CD4-positive, alpha-beta T cell (primary cell): Measurements from ENCODE around the gene GPD1L. TPM values are rescaled to one million over a fixed set of nuclear protein-coding genes. Genes with fewer than 3 reads are reported as not detected.
"Not testable (repeated sequence)": the region's sequence is repeated elsewhere in the genome, so short reads cannot be mapped to it uniquely, and the experiment has no call there.

Experiments used
- ATAC-seq: fragments of 200-7000 bp; cut with Tn5 transposase; one replicate; pipeline ENCODE4 v1.10.0; 2022; ENCODE audit warnings: mild to moderate bottlenecking; ENCODE audit not compliant: poor library complexity
- CTCF ChIA-PET: fragments of 350-600 bp; sonication (Branson Sonifier 250); formaldehyde crosslinking; loops from one replicate; lab custom pipeline; 2021; ENCODE audit warnings: antibody characterized with exemption, inconsistent platforms; lab: Charles Lee
- POLR2A ChIA-PET: fragments of 350-600 bp; sonication (Branson Sonifier 250); formaldehyde crosslinking; loops from one replicate; lab custom pipeline; 2021; ENCODE audit warnings: antibody characterized with exemption, inconsistent platforms; lab: Charles Lee
- DNase-seq, 14 experiments: peaks; one replicate each; pipeline ENCODE4 v3.0.0-alpha.2; 2013 to 2020; ENCODE audit warnings: mixed read lengths in 2 of 14
- H3K27ac ChIP-seq, 2 donors: one replicate each; pipeline versions ENCODE4 v1.5.1 to v1.7.0; 2013; ENCODE audit warnings: low read length in 2 of 2, low read depth in 1 of 2, mild to moderate bottlenecking in 1 of 2
- H3K27me3 ChIP-seq, 2 experiments: 1 replicate in 1 of 2; 2 replicates in 1 of 2; pipeline versions ENCODE4 v1.6.1 to v1.7.0; 2013; ENCODE audit warnings: low read length in 2 of 2, control low read depth in 1 of 2, mild to moderate bottlenecking in 1 of 2, moderate library complexity in 1 of 2; ENCODE audit not compliant: insufficient read depth in 2 of 2, control insufficient read depth in 1 of 2
- H3K36me3 ChIP-seq: one replicate; pipeline ENCODE4 v1.6.1; 2013; ENCODE audit warnings: low read length, control low read depth; ENCODE audit not compliant: insufficient read depth
- H3K4me1 ChIP-seq: one replicate; pipeline ENCODE4 v1.6.1; 2013; ENCODE audit warnings: low read length, control low read depth; ENCODE audit not compliant: insufficient read depth
- H3K4me3 ChIP-seq: one replicate; pipeline ENCODE4 v1.5.1; 2013; ENCODE audit warnings: mild to moderate bottlenecking, low read length, moderate library complexity
- H3K9me3 ChIP-seq, 2 experiments: 1 replicate in 1 of 2; 2 replicates in 1 of 2; pipeline versions ENCODE4 v1.6.1 to v1.7.0; 2013; ENCODE audit warnings: low read length in 2 of 2, mild to moderate bottlenecking in 2 of 2, control low read depth in 1 of 2, moderate library complexity in 1 of 2; ENCODE audit not compliant: control insufficient read depth in 1 of 2, insufficient read depth in 1 of 2
- H3K27ac Mint-ChIP-seq: one replicate; pipeline ENCODE4 v1.8.0; 2020; ENCODE audit warnings: mixed read lengths
- H3K27me3 Mint-ChIP-seq: one replicate; pipeline ENCODE4 v1.8.0; 2021; ENCODE audit warnings: mixed read lengths
- H3K36me3 Mint-ChIP-seq: one replicate; pipeline ENCODE4 v1.8.0; 2021; ENCODE audit warnings: low read depth, mixed read lengths
- H3K4me1 Mint-ChIP-seq: one replicate; pipeline ENCODE4 v1.8.0; 2021; ENCODE audit warnings: low read depth, mixed read lengths
- H3K4me3 Mint-ChIP-seq: one replicate; pipeline ENCODE4 v1.8.0; 2020; ENCODE audit warnings: mild to moderate bottlenecking, mixed read lengths
- H3K9me3 Mint-ChIP-seq: one replicate; pipeline ENCODE4 v1.8.0; 2020; ENCODE audit warnings: mixed read lengths
- intact Hi-C, 2 experiments: fragments of 100-400 bp; cut with DNase I in 1 of 2; cut with micrococcal nuclease in 1 of 2; formaldehyde crosslinking; loops; one replicate each; pipeline versions ENCODE4 v1.15.1 to v1.9.0; 2023 to 2025; cut with DNase I, micrococcal nuclease
- total RNA-seq, 174 experiments: library from RNA in 2 of 174; stranded (reverse) in 2 of 174; gene quantifications; one replicate each; pipeline ENCODE4 v1.2.3 and lab custom pipeline; 2021 to 2026
- TF ChIP-seq, protein P1 (sequence below): fragments of 200-600 bp; IDR thresholded peaks from one replicate; pipeline ENCODE4 v1.8.0; 2022; ENCODE audit warnings: antibody characterized with exemption, mild to moderate bottlenecking

GPD1L gene
- total RNA-seq, 2 experiments from 2014 or later: 15.3 to 16.0 TPM

DNA sequence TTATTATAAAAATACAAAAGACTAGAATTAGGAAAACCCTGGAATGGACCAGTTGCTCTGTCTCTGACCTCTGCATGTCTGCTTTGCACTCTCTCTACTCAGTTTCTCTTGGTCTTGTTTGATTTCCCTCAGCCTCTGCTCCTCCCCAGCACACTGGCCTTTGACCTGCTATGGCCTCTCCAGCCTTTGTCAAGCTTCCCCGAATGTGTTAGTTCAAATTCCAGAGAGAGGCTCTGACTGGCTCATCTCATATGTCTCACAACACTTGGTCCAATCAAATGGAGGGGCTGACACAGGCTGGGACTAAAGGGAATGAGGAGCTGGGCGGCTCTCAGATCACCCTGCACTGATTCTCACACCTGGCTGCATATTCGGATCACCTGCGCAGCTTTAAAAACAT, 79.7 kb downstream of the GPD1L start:
- Histone ChIP-seq H3K9me3 (no peaks in the 10 kb centered on the region), H3K36me3 (no peaks in the 10 kb centered on the region), H3K27ac (no peak overlapping the region), H3K4me3 (no peak overlapping the region), H3K4me1 (no peaks in the 10 kb centered on the region), H3K27me3 (peaks cover 0 to 3% of the 10 kb centered on the region in 2 experiments)
- no peaks in the 10 kb centered on the region for H3K9me3 Mint-ChIP-seq
- no peak for ATAC-seq
- DNase-seq: no peak
- H3K4me3 Mint-ChIP-seq: no peak overlapping the region
- H3K36me3 Mint-ChIP-seq: no peaks in the 10 kb centered on the region
- H3K27me3 Mint-ChIP-seq: no peaks in the 10 kb centered on the region
- no peaks in the 10 kb centered on the region for H3K4me1 Mint-ChIP-seq
- POLR2A ChIA-PET: no interaction called here
- TF ChIP-seq, protein P1, sequence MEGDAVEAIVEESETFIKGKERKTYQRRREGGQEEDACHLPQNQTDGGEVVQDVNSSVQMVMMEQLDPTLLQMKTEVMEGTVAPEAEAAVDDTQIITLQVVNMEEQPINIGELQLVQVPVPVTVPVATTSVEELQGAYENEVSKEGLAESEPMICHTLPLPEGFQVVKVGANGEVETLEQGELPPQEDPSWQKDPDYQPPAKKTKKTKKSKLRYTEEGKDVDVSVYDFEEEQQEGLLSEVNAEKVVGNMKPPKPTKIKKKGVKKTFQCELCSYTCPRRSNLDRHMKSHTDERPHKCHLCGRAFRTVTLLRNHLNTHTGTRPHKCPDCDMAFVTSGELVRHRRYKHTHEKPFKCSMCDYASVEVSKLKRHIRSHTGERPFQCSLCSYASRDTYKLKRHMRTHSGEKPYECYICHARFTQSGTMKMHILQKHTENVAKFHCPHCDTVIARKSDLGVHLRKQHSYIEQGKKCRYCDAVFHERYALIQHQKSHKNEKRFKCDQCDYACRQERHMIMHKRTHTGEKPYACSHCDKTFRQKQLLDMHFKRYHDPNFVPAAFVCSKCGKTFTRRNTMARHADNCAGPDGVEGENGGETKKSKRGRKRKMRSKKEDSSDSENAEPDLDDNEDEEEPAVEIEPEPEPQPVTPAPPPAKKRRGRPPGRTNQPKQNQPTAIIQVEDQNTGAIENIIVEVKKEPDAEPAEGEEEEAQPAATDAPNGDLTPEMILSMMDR: no peak
- no peak overlapping the region for H3K27ac Mint-ChIP-seq
- intact Hi-C loops: no loop called here
- CTCF ChIA-PET: no interaction called here

DNA sequence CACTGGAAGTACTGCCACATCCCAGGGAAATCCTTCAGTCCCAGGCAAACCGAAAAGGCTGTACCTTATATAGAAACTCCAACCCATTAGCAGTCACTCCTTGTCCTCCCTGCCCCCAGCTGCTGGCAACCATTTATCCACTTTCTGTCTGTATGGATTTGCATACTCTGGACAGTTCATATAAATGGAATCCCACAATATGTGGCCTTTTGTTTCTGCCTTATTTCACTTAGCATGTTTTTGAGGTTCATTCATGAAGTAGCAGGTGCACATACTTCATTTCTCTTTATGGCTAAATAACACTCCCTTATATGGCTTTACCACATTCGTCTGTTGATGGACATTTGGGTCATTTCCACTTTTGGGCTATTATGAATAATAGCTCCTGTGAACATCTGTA, 80.5 kb downstream of the GPD1L start:
- Mint-ChIP-seq H3K36me3 (no peaks in the 10 kb centered on the region), H3K27ac (no peak overlapping the region), H3K27me3 (no peaks in the 10 kb centered on the region), H3K9me3 (no peaks in the 10 kb centered on the region), H3K4me1 (no peaks in the 10 kb centered on the region), H3K4me3 (no peak overlapping the region)
- Histone ChIP-seq H3K4me3 (no peak overlapping the region), H3K4me1 (no peaks in the 10 kb centered on the region), H3K27ac (no peak overlapping the region), H3K27me3 (peaks cover 0 to 3% of the 10 kb centered on the region in 2 experiments), H3K9me3 (no peaks in the 10 kb centered on the region), H3K36me3 (no peaks in the 10 kb centered on the region)
- DNase-seq (no peak), ATAC-seq (no peak)
- intact Hi-C loops: no loop called here
- ChIA-PET CTCF (no interaction called here), POLR2A (no interaction called here)
- TF ChIP-seq, protein P1: no peak

DNA sequence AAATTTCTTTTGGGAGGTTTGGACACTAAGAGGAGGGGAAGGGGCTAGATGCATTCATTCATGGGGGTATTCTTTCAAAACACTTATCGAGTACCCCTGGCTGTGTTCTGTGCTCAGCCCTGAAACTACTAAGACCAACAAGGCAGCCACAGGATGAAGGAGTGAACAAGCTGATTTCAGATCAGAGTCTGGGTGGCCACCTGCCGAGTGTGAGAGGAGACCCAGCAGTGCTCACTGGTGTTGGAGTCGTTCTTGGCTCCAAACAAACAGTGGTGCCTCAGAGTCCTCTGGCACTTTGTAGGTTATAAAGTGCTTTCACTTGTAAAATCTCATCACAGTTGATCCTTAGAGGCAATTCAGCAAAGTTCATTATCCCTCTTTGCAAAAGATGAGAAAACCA, 83.3 kb downstream of the GPD1L start:
- no peak overlapping the region for H3K27ac Mint-ChIP-seq
- H3K36me3 Mint-ChIP-seq: no peaks in the 10 kb centered on the region
- H3K4me3 ChIP-seq: no peak overlapping the region
- CTCF ChIA-PET: no interaction called here
- no peak overlapping the region for H3K4me3 Mint-ChIP-seq
- H3K36me3 ChIP-seq: no peaks in the 10 kb centered on the region
- TF ChIP-seq, protein P1: no peak
- POLR2A ChIA-PET: no interaction called here
- intact Hi-C loops: no loop called here
- no peaks in the 10 kb centered on the region for H3K4me1 ChIP-seq
- DNase-seq (no peak), ATAC-seq (no peak)
- H3K27me3 Mint-ChIP-seq: no peaks in the 10 kb centered on the region
- no peak overlapping the region for H3K27ac ChIP-seq
- H3K9me3 Mint-ChIP-seq: no peaks in the 10 kb centered on the region
- no peaks in the 10 kb centered on the region for H3K27me3 ChIP-seq
- H3K9me3 ChIP-seq: no peaks in the 10 kb centered on the region
- no peaks in the 10 kb centered on the region for H3K4me1 Mint-ChIP-seq

DNA sequence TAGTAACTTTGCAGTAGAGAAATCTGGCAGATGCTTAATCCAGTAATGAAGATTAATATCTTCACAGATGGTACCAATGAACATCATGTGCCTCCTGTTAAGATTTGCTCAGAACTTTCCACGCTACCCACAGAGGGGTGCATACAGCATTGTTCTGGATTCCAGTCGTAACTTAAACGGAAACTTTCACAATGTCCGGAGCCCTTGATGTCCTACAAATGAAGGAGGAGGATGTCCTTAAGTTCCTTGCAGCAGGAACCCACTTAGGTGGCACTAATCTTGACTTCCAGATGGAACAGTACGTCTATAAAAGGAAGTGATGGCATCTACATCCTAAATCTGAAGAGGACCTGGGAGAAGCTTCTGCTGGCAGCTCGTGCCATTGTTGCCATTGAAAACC, 84.1 kb downstream of the GPD1L start:
- POLR2A ChIA-PET, intact Hi-C loops, H3K4me3 Mint-ChIP-seq: not testable (repeated sequence)

More for the DNA sequence above, 84.1 kb downstream of the GPD1L start:
- H3K27ac Mint-ChIP-seq, ATAC-seq, H3K9me3 ChIP-seq, H3K27me3 Mint-ChIP-seq, H3K9me3 Mint-ChIP-seq, H3K4me1 Mint-ChIP-seq, H3K4me1 ChIP-seq, H3K36me3 ChIP-seq, DNase-seq, H3K27ac ChIP-seq, H3K4me3 ChIP-seq, CTCF ChIA-PET, H3K36me3 Mint-ChIP-seq, H3K27me3 ChIP-seq: not testable (repeated sequence)
